HG03039 (cell line): ENCODE data around the gene ADAM17.
"Not testable (repeated sequence)": the region's sequence is repeated elsewhere in the genome, so short reads cannot be mapped to it uniquely, and the experiment has no call there.

Experiments used
- ATAC-seq: cut with Tn5 transposase; IDR thresholded peaks from one replicate; pipeline ENCODE4 v1.9.1; 2021; ENCODE audit warnings: mild to moderate bottlenecking, moderate library complexity; ENCODE audit not compliant: unreplicated experiment

ADAM17 gene

DNA sequence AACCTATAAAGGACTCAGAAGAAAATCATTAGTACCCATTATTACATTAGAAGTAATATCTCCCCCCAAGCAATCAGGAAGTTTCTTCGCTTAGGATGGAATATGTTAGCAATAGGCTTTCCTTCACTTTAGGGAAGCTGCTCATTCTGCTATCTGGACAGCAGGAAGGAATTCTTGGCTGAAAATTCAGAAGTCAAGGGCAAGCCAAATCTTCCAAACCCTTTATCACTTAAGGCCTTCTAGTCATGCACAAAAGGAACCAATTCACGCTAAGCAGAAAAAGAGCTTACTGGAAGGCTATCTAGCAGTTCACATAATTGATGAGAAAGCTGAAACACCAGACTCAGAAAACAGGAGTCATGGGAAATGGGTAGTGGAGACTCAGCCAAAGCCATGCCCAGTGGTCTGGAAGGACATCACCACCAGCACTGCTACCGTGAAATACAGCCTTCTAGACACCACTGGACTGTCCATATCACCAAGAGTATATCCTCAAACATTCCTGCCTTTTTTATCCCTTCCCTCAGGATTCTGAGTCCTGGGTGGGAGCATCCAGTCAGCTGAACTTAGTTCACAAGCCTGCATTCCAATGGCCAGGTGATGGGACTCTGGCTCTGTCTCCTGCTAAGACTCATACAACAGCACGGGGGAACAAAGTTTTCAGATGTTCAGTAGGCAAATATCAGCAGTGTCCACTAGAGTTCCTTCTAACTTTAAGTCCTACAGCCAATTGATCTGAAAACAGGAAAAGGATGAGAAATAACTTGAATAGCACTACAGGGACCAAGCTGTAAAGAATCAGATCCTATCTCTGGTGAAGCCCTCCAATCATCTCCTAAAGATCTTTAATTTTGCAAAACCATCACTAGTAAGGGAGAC, 14.8 kb upstream of the ADAM17 start:
- ATAC-seq, result no peak

DNA sequence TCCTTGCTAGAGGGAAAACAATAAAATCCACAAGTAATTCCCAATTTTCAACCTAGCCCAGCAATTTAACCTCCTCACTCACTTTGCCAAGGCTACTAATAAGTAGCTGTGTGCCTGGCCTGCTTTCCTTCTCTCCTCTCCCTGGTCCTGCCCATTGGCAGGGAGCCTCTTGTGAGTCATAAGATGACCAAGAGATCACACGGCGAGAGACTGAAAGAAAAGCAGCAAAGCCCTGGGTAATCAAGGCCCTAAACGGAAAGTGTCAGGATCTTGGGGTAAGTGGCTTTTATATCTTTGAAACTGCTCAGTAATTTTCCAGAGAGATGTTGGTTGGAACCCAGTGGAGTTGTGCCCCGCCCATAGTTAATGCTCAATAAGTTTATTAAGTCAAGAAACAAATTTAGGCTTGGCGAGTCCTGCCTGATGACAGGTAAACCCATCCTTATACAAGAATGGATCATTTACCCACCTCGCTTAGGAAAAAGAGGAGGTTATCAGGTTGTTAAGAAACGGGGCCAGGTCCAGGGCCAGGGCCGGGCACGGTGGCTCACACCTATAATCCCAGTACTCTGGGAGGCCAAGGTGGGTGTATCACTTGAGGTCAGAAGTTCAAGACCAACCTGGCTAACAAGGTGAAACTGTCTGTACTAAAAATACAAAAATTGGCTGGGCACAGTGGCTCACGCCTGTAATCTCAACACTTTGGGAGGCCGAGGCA, 10.0 kb upstream of the ADAM17 start:
- no peak for ATAC-seq

DNA sequence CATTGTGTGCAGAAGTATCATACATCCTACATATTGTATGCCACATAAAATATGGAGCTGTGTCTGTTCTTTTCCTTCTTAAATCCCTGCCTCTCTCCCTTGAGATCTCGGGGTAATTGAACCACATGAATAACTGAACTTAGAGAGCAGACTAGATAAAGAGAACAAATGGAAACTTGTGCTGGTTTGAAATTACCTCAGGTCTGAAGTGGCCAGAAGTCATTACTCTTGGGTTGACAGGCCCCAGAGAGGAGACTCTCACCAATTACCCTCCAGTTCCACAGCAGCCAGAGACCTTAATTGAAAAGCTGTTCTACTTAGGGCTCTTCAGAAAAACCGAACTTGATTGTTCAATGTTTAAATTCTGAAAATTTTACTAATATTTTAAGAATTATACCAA, 5.0 kb upstream of the ADAM17 start:
- no peak for ATAC-seq

DNA sequence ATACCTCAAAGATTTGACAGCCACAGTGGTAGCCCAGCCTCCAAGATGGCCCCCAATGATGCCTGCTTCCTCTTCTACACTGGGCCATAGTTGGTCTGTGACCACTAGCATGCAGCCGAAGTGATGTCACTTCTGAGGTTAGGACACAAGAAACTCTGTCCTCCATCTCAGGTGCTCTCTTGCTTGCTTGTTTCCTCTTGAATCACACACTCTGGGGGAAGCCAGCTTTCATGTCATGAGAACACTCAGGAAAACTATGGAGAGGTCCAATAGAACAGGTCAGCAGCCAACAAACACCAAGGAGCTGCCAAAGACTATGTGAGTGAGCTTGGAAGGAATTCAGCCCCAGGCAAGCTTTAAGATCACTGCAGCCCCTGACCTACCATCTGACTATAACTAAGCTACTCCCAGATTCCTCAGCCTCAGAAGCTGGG, 3.3 kb upstream of the ADAM17 start:
- ATAC-seq, result no peak

DNA sequence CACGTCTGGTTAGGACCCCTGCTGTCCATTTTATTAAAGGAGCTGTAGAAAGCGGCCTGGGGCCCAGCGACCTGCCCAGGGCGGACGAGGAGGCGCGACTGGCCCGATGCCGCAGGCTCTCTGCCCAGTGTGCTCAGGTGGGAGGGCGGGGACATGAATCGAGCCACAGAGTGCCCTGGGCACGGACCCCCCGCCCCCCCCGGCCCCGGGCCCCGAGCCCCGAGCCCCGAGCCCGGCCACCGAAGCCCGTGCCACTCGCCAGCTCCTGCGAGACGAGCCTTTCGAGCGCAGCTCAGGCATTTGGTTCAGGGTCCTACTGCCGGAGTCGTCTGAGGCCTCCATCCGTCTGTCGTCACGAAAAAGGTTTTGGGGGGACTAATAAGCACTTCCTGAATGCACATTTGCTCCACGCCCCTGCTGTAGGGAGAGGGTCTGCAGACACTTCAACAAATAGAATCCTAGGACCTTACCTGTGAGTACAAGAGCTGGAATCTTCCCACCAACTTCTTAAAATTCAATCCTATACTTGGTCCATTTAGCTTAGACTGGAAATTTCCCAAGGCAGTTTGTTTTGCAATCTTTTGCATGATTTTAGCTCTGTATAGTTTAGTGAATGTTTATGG, 602 bp upstream of the ADAM17 start:
- peak; percentile 14 for ATAC-seq

DNA sequence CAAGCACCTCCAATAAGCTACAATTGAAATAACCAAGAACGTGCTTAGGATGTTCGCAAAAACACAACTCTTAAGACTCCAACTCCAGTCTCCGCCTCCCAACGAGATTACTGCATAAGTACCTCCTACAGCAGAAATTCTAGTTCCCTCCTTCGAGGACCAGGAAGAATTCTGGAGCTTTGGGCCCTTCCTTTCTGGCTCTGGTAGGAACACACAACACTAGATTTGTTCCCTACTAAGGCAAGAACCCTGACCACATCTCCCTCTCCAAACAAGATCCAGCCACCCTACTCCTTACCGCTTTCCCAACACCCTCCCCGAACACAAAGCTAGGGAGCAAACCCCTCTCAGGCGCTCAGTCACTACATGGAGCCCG, 721 bp downstream of the ADAM17 start:
- no peak for ATAC-seq

DNA sequence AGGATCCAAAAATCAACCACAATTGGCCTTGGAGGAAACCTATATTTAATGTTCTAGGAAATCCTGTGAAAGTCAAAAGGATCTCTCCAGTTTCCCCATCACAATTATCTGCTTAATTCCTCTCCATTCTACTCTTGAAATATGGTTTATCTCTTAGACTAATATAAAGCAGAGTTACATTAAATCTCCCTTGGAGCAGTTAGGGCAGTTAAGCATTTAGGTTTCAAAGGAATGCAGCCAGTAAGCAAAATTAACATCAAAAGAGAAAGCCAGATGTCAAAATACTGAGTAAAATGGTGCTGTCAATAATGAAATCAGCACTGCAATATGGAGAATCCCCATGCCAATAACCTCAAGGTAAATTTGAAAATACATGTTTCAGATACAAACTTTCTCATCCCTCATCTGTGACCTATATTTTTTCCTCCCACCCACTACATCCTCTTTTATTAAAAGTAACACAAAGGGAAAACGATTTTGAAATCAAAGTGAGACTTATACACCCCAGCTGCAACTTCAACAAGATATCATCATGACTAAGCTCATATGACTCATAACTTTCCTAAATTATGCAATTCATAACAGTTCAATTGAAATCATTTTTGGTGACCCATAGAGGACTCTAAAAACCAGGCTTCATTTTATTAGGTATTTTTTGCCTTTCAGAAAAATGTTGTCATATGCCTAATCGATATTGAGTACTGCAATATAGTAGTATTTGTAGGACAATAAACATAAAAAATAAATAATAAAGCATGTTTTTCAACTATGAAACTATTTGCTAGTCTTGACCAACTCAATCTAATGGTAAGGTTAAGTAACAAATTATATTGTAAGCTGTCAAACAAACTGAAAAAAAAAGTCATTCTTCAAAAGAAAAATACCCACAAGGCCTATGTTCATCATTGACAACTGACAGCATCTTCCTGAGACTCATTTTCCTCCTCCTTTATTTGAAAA, 3.1 kb downstream of the ADAM17 start:
- no peak for ATAC-seq

DNA sequence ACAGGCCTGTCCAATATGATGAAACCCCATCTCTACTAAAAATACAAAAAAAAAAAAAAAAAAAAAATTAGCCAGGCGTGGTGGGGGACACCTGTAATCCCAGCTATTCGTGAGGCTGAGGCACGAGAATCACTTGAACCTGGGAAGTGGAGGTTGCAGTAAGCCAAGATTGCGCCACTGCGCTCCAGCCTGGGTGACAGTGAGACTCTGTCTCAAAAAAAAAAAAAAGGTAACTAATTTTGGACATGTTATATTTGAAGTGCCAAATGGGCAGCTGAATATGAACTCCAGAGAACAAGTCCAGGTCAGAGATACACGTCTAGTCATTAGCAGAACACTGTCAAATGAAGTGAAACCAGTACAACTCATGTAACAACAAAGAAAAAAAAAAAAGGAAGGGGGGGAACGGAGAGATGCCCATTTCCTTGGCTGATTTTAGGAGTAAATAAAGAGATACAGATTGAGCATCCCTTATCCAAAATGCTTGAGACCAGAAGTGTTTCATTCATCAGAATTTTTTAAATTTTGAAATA, 4.7 kb downstream of the ADAM17 start:
- not testable (repeated sequence) for ATAC-seq

DNA sequence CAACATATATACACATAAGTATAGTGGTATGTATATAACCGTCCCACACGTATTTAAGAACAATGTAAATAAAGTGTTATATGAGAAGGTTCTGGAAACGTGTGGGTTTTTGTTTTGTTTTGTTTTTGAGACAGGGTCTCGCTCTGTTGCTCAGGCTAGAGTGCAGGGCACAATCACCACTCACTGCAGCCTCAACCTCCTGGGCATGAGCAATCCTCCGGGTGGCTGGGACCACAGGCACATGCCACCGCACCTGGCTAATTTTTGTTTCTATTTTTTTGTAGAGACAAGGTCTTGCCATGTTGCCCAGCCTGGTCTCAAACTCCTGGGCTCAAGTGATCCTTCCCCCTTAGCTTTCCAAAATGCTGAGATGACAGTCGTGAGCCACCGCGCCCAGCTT, 6.2 kb downstream of the ADAM17 start:
- no peak for ATAC-seq

DNA sequence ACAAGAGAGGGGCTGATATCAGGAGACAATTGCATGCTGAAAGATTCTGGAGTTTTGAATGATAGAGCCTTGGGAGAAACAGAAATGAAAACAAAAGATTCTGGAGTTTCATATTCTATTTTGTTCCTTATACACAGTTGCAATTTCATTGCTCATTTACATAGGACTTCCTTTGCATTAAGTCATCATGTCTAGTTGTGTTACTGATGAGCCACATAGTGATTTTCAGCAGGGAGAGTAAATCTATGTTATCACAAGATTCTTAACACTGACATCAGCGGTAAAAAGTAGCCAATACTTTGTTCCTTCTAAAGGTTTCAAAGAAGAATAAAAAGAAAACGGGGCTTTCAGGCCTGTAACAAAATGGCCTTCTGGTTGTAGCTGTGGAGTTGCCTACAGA, 7.1 kb downstream of the ADAM17 start:
- ATAC-seq, result peak; percentile 42

DNA sequence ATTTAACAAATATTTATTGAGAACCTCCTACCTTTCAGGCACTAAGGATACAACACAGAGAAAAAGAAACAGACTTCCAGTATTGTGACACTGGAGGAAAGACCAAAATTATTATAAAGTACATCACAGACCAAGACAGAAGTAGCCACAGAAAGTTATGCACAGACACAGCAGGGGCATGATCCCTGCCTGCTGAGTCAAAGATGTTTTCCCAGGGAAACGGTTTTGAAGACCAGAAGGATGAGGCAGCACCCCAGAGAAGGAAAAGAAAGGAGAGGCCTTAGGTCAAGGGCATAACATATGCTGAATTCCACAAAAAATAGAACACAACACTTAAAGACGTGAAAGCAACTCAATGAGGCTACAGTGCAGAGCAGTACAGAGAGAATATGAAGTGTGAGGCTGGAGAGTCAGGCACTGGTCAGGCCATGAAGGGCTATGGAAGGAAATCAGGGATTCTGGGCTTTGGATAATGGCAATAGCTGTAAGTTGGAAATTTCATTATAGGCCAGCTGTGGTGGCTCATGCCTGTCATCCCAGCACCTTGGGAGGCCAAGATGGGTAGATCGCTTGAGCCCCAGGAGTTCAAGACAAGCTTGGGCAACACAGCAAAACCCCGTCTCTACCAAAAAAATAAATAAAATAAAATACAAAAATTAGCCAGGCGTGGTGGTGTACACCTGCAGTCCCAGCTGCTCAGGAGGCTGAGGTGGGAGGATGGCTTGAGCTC, 8.2 kb downstream of the ADAM17 start:
- ATAC-seq, result no peak

DNA sequence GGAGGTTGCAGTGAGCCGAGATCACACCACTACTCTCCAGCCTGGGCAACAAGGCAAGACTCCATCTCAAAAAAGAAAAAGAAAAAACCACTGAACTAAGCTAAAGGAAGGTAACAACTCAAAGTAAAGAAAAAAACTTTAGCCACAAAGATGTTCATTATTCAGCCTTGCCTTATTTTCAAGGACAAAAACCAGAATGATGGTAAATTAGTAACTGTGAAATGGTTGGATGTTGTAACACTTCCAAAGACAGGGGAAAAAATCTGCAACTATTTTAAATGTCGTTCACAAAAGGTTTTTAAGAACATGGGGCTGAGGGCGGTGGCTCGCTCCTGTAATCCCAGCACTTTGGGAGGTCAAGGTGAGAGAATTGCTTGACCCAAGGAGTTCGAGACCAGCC, 10.1 kb downstream of the ADAM17 start:
- no peak for ATAC-seq

DNA sequence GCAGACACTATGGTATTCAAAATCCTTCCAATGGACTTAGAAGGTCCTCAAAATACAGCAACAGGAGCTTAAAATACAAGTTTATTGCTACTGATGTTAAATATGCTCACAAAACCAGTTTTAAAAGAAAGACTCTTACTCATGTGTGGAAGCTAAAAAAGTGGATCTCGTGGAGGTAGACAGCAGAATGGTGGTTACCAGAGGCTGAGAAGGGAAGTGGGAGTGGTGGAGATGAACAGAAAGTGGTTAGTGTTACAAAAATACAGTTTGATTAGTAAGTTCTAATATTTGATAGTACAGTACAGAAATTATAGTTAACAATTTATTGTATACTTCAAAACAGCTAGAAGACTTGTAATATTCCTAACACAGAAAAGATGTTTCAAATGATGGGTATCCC, 12.1 kb downstream of the ADAM17 start:
- no peak for ATAC-seq

DNA sequence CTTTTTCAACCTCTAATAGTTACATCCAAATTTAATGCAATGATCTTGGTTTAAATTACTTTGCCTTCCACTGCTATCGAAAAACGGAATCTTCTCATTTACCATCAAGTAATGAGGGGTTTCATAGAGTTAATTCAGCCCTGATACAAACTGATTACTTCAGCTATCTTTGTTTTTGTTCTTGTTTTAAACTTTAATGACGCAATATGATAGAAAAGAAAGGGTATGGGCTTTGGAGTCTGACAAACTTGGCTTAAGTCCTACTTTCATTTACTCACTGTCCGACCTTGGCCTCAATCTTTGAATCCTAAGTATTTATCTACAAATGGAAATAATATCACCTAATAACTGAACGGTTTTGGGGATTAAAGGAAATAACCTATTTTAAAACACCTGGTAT, 16.1 kb downstream of the ADAM17 start:
- no peak for ATAC-seq

DNA sequence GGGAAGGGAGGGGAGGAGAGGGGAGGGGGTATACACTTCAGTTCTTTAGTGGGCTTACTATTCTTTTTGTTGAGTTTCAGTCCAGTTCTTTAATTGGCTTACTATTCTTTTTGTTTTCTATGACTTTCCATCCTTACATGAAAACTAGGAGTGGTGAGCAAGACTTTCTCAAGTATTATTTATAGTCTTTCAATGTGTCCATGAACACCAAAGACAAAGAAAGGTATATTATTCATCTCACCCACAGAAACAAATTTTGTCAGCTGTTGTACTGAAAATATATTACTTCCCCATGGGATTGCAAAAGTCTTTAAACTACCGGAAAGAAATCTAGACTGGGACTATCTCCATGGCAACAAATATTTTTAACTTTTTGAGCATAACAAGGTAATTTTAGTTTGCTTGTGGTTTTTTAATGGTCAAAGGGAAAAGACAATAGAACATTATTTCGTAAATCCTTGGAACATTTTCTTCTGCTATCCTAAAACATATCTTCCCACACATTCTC, 17.6 kb downstream of the ADAM17 start:
- ATAC-seq, result no peak

DNA sequence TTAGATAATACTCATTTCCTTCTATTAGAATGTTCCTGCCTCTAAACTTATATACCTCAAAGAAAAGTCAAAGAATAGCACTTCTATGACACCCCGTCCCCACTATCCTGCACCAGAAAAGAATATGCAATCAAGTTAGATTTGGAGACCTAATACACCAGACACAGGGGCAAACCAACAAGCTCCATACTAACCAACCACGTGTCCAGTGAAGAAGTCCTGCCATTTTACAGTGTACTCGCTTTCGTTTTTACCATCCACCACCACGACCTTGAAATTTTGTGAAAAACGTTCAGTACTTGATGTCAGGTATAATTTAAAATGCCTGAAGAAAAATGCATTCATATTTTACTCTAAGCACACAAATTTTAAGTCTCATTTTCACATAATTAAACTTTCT, 19.1 kb downstream of the ADAM17 start:
- no peak for ATAC-seq

DNA sequence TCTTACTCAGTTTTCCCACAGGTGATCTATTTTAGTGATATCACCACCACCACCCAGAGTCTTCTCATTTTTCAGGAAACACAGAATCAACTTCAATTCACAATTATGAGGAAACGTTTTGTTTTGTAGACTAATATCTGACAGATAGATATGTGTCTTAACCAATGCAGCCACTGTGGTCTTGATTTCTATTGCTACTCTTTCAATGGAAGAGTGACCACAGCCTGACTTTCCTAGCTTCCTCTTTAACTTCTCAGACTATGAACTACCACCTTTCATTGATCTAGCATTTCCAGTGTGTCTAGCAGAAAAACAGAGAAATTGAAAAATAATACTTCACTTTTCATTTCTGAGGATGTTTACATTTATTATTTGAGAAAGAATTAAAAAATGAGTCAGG, 20.5 kb downstream of the ADAM17 start:
- no peak for ATAC-seq

DNA sequence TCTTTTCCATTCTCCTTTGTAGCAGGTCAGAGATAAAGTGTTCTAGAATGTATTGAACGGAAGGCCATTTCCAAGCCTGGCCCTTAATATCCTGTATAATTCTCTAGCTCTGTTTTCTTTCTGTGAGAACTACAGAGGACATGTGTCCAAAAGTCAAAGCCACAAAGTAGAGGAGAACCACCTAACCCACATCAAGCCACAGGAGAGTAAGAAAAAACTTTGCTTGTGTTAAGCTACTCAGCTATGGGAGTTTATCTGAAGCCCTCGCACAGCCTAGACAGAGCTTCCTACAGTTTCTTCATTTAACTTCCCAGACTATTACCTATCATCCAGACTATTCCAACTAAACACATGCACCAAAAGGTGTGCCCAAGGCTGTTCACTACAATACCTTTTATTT, 22.0 kb downstream of the ADAM17 start:
- no peak for ATAC-seq

DNA sequence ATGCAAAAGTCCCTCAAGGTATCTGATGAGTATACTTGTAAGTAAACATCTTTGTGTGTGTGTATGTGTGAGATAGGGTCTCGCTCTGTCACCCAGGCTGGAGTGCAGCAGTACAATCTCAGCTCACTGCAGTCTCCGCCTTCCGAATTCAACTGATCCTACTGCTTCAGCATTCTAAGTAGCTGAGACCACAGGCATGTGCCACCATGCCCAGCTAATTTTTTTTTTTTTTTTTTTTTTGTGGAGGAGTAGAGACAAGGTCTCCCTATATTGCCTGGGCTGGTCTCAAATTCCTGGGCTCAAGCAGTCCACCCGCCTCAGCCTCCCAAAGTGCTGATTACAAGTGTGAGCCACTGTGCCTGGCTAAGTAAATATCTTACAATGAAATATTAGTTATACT, 23.2 kb downstream of the ADAM17 start:
- no peak for ATAC-seq
